C4-2B (cell line): ENCODE results near the gene SETBP1.

ENCODE experiments used
- CTCF ChIP-seq: fragments of 450-650 bp; conservative IDR thresholded peaks from 2 replicates; pipeline ENCODE4 v1.5.1; 2017; ENCODE audit warnings: mild to moderate bottlenecking
- ZFX ChIP-seq: fragments of 450-650 bp; IDR thresholded peaks from 2 replicates; pipeline ENCODE4 v1.6.1; 2017

- no peak for TF ChIP-seq CTCF
- TF ChIP-seq ZFX, result no peak
These were observed 14.8 kb downstream of the SETBP1 start for GRCh38 chr18:44695503-44695902.
